Kidney glomerular epithelial cell (primary cell): Measurements from ENCODE around the gene TRPV4.
"Not testable (repeated sequence)": the region's sequence is repeated elsewhere in the genome, so short reads cannot be mapped to it uniquely, and the experiment has no call there.

Experiments used
- DNase-seq: peaks from one replicate; lab custom pipeline; 2025; lab: John Stamatoyannopoulos, UW

Gene TRPV4

DNA sequence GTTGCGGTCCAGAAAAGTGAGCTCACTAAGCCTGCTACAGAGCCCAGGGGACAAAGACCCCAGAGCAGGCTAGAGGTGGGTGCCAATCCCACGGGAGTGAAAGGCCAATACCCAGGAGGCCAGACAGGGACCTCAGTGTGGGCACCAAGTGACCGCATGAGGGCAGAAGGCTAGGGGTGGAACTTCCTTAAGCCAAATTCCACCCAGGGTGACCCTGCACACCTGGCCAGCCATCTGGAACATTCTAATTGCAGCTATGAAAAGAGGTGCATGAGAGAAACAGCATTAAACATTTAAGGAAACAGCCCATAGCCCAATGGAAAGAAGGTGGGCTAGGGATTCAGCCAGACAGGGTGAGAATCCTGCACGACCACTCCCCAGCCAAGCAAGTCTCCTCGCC lies 27.8 kb upstream of the TRPV4 start:
- no peak for DNase-seq

DNA sequence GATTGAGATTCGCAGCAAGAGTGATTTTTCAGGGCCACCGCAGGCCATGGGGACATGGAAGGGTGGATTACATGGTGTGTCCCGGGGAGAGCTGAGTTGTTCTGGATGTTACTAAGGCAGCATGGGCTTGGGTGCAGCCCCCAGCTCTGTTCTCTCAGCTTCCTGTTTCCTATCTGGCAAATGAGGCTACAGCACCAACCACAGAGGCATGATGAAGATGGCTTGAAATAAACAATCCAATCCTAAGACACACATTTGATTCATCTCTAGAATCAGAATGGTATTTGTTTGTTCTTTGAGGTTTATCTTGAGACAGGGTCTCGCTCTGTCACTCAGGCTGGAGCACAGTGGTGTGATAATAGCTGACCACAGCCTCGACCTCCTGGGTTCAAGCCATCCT lies 25.6 kb upstream of the TRPV4 start:
- no peak for DNase-seq

GRCh38 chr12:109857715-109858114 lies 24.5 kb upstream of the TRPV4 start:
- DNase-seq = no peak

DNA sequence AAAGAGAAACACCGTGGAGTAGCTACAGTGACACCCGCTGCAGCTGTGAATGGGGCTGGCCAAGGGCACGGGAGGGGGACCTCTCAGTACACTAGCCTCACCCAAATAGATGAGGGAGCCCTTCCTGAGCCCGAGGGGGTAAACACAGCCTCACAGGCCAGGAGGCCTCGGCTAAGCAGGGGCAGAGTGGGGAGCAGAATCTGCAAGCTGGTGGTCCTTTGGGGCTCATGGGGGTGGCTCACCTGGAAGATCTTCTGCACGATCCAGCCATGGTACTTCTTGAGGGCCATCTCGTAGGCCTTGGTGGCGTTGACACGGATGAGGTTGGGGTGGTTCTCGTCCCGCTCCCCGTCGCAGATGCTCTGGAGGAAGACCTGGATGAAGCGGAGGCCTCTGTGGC lies 22.2 kb upstream of the TRPV4 start:
- no peak for DNase-seq

- not testable (repeated sequence) for DNase-seq
Measured at GRCh38 chr12:109850518-109850917, 17.3 kb upstream of the TRPV4 start.

DNA sequence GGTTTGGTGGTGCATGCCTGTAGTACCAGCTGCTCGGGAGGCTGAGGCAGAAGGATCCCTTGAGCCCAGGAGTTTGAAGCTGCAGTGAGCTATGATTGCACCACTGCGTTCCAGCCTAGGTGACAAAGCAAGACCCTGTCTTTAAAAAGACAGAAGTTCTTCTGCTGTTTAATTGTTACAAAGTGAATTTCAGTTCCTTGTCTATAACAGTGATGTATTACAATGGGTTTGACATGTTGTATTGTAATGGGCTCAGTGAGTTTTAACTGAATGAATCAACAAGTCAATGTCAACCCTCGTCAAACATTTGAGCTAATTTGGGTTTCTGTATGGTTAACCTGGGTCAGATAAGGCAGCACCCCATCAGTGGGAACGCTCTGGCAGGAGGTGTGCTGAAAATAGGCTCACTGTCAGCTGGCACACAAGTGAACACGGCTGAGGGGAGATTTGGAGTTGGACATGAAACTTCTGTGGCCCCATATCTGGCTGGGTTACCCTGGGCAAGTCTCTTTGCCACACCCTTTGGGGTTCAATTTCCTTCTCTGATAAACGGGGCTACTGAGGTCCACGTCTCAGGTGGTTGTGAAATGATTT lies 14.0 kb upstream of the TRPV4 start:
- no peak for DNase-seq

DNA sequence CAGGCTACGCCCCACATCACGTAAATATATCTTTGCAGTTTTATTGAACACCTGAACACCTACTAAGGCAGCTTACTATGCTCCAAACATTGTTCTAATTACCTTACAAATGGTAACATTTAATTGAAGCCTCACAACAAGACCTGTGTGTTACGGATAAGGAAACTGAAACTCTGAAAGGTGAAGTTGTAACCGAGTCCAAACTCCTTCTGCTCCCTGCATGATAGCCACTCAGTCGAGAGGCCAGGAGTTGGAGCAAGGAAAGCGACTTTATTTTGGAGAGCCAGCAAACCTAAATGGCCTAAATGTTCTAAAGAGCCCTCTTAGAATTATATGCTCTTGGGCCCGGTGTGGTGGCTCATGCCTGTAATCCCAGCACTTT lies 12.6 kb upstream of the TRPV4 start:
- DNase-seq = no peak

- DNase-seq = peak; percentile 69
Measured at GRCh38 chr12:109844983-109845823, 12.0 kb upstream of the TRPV4 start.

DNA sequence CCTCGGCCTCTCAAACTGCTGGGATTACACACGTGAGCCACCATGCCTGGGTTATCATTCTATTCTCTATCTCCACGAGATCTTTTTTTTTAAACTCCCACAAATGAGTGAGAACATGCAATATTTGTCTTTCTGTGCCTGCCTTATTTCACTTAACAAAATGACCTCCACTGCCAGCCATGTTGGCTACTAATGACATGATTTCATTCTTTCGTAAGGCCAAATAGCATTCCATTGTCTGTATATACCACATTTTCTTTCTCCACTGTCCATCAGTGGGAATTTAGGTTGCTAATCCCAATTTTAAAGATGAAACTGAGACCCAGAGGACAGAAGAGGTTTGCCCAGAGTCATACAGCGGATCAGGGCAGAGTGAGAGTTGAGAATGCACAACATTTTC lies 10.9 kb upstream of the TRPV4 start:
- DNase-seq = no peak

- no peak for DNase-seq
Measured at GRCh38 chr12:109842021-109842420, 8.8 kb upstream of the TRPV4 start.

- no peak for DNase-seq
Measured at GRCh38 chr12:109841356-109841755, 8.2 kb upstream of the TRPV4 start.

DNA sequence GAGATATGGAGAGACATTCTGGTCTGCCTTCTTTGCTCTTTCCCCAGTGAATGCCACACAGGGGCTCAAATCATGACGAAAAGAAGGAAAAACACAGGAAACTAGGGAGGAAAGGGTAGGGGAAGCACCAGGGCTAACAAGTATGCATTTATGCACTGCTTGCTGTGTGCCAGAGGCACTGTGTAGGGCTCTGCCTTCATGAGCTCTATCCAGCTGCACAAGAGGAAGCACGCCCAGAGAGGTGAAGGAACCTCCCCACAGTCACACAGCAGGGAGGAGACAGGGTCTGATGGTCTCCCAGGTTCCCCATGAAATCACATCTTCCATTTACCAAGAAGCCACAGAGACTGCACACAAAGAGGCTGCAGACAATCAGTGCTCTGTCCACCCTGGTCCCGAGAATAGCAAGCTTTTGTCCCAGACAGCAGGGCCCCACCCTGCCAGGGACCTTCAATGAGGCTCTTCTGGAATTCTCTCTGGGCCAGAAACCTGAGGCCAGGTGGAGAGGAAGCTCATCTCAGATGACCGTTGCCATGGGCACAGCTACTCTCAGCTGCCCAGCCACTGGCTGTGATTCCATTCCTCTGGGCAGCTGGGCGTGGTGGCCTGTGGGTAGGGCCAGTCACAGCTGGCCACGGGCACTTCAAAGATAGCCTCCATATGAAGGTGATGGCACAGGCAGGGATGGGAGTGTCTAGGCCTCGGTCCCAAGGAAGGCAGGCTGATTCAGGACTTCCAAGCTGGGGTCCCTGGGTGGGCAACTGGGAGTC lies 7.3 kb upstream of the TRPV4 start:
- DNase-seq = no peak

GRCh38 chr12:109839444-109839843 lies 6.2 kb upstream of the TRPV4 start:
- DNase-seq = no peak

GRCh38 chr12:109836916-109837315 lies 3.7 kb upstream of the TRPV4 start:
- DNase-seq = no peak

- DNase-seq = no peak
Measured at GRCh38 chr12:109835827-109836226, 2.6 kb upstream of the TRPV4 start.

DNA sequence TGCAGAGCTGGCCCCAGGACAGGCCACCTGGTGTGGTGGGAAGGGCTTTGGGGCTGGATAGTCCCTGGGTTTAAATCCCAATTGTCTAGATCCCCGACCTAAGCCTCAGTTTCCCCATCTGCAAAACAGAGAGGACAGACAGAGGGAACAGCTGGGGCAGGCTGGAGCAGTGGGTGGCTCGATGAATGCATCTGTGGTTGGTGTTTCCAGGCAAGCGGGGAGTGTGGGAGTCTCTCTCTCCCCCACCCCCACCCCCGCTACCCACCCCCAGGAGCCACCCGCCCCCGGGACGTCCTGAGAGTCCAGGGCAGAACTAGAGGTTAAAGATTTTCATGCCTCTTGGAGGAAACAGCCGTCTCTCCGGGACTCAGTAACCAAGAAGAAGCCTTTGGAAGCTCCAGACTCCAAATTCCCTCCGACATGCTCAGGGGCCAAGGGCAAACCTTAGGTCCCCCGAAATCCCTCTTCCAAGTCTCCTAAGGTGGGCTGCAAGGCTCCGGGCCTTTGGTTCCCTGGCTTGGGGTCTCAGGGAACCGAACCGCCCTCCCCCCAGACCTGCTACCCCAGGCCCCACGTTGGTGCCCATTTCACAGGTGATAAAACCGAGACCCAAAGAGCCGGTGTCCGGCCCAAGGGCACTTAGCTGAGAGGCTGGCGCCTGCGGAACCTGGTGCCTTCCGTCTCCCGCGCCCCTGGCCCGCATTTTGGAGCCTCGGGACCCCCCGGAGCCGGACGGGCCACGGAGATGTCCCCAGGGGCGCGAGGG lies 474 bp downstream of the TRPV4 start:
- no peak for DNase-seq

DNA sequence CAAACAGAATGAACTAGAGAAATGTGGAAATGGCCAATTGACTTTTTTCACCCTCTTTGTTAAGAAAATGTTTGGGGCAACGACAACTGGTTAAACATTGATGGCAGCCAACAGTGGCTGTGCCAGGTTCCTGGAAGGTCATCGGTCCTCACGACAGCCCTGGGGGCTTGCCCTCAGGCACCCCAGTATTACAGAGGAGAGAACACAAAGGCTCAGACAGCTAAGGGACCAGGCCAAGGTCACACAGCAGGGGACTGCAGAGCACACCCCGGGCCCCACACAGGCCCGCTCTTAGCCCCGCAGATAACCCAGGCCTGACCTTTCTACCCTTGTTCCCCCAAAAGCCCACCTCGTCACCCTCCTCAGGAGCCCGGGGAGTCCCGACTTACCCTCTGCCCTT lies 1.3 kb downstream of the TRPV4 start:
- DNase-seq = no peak

DNA sequence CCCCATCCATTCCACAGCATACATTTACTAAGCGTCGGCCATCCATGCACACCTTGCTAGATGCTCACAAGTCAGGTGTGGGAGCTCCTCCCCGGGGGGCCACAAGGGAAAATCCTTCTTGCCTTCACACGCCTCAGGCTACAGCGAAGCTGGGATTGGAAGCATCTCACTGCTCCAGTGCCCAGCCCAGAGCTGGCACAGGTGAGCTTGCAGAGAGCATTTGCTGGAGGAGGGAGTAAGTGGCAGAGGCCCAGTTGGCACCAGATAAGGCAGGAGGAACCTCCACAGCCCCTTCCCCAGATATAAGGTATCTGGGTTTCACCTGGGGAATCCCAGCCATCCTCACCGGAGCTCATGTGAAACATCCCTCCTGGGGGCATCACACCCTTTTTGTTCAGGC lies 1.8 kb downstream of the TRPV4 start:
- DNase-seq = no peak

GRCh38 chr12:109830718-109831117 lies 2.5 kb downstream of the TRPV4 start:
- DNase-seq = no peak

- no peak for DNase-seq
Measured at GRCh38 chr12:109830267-109830666, 2.9 kb downstream of the TRPV4 start.

DNA sequence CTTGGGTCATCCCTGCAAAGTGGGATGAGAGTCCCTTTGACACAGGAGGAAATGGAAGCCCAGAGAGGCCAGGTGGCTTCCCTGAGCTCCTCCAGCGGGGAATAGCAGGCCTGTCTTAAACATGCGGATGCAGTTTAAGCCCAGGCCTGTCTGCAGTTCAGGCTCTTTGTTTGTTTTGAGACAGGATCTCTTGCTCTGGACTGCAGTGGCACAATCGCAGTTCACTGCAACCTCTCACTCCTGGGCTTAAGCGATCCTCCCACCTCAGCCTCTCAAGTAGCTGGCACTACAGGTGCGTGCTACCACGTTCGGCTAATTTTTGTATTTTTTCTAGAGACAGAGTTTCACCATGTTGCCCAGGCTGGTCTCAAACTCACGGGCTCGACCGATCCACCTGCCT lies 3.5 kb downstream of the TRPV4 start:
- no peak for DNase-seq

DNA sequence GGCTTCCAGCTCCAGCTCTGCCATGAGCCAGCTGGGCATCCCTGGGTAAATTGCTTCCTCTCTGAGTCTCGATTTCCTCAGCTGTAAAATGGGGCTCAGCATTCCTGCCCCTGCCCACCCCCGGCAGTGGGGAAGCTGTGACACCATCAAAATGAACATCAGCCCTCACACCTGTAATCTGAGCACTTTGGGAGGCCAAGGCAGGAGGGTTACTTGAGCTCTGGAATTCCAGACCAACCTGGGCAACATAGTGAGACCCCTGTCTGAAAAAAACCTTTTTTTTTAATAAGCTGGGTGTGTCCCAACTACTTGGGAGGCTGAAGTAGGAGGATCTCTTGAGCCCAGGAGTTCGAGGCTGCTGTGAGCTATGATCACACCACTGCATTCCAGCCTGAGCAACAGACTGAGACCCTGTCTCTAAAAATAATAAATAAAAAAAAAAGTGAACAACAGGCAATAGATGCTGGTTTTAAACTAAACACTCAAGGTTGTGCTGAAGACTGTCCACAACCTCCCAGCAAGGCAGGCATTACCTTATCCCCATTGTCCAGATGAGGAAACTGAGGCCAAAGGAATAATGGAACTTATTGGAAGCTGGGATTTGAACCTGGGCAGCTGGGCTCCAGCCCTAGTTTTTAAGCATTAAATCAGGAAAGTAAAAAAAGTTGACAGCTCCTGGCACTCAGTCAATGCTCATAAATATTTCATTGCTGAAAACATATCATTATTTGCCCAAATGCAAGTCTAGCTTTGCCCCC lies 4.3 kb downstream of the TRPV4 start:
- no peak for DNase-seq
